GM18502 (cell line): ENCODE measurements around the gene FLT3.
"Not testable (repeated sequence)": the region's sequence is repeated elsewhere in the genome, so short reads cannot be mapped to it uniquely, and the experiment has no call there.

Source experiments
- ATAC-seq: cut with Tn5 transposase; IDR thresholded peaks from one replicate; pipeline ENCODE4 v1.9.1; 2021; ENCODE audit warnings: mild to moderate bottlenecking; ENCODE audit not compliant: unreplicated experiment, poor library complexity

The FLT3 gene

DNA sequence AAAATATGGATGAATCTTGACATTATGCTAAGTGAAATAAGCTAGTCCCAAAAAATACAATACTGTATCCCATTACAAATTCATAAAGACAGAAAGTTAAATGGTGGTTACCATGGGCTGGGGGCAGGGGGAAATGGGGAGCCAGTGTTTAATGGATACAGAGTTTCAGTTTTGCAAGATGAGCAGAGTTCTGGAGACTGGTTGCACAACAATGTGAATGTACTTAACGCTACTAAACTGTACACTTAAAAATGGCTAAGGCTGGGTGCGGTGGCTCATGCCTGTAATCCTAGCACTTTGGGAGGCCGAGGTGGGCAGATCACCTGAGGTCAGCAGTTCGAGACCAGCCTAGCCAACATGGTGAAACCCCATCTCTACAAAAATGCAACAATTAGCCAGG lies 1.5 kb upstream of the FLT3 start:
- ATAC-seq: not testable (repeated sequence)

DNA sequence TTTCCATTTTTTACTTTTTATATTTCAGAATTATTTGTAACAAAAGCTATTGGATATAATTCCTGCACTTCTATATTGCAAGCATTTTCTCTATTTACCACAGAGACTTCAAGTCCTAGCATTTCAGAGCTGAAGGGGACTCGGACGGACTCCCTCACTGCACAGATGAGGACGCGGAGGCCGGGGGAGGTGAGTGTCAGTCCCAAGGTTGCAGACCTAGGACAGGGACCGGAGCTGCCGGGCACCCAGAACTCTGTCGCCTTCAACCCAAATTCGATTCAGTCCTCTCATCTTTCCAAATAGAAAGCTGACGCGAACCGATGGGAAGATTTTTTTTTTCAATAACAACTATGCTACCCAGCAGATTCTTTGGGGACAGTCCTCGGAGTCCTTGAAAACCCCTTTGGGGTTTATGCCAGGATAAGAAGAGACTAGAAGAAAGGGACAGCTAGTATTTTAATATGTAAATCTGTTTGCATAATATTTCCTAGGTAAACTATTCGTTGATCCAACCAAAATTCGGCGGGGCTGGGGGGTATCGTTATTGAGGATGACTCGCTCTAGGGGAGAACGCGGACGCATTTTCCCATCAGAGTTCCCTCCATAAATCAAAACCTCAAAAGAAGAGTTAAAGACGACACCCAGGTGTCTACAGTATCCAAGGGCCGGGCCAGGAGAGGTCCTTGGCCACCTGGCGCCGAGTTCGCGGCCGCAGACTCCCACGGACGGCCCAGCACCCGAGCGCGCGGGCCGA lies 803 bp downstream of the FLT3 start:
- ATAC-seq: no peak

DNA sequence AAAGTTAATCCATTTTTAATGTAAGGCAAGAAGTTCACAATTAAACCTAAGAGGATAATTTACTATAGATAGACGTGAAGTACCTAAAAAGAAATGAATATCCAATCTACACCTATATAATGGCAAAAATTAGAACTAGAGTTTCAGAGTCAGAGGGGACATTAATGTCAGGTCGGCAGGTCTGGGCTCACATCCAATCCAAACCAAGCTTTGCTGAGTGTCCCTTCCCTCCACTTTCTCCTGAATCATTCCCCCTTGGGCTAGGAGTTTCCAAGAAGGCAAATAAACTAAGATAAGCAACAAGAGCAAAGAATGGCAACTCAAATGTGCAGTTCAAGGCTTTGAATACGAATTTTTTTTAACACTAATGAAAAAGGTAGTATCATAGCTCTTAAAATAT lies 2.9 kb downstream of the FLT3 start:
- no peak for ATAC-seq

DNA sequence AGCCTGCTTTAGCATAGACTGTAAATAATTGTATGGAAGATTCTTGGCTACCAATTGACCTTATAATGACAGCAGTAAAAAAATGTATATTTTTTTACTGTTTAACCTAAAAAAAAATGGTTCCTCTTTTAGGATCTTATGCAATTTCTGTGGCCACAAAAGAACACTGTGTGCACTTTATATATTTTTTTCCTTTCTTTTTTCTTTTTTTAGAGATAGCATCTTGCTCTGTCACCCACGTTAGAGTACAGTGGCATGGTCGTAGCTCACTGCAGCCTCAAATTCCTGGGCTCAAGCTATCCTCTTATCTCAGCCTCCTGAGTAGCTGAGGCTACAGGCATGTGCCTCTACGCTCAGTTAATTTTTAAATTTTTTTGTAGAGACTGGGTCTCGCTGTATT lies 6.1 kb downstream of the FLT3 start:
- no peak for ATAC-seq

DNA sequence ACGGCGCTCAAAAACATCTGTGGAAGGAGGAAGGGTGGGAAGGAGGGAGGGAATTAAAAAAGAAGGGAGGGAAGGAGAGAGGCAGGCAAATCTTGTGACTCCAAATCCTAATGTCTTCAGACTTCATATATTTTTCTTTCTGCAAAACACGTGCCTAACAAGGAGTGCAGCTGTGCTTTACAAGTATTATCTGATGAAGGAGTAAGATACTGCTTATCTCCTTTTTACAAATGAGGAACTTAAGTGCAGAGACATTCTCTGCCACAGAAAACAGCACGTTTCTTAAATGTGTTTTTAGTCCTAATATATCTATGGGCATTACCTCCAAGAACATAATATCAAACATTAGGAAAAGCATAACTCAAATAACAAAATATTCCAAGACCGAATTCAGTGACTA lies 6.5 kb downstream of the FLT3 start:
- no peak for ATAC-seq

DNA sequence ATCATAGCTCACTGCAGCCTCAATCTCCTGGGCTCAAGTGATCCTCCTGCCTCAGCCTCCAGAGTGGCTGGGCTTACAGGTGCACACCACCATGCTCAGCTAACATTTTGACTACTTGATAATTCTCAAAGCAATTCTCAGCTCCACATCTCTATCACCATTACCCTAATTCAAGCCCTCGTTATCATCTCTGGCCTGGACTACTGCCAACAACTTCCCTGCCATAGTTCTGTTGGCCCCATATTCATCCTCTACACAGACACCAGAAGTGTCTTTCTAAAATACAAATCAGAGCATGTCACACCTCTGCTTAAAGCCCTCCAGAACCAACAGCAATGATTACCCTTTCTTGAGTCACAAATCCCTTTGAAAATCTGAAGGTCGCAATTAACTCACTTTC lies 7.9 kb downstream of the FLT3 start:
- no peak for ATAC-seq

DNA sequence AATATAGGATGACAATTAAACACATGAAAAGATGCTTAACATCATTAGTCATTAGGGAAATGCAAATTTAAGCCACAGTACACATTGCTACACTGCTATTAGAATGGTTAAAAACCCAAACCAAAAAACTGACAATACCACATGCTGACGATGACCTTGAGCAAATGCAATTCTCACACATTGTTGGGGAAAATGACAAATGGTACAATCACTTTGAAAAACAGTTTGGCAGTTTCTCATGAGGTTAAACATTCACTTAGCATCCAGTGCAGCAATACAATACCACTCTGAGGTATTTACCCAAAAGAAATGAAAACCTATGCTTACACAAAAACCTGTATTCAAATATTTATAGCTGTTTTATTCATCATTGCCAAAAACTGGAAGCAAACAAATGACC lies 11.3 kb downstream of the FLT3 start:
- no peak for ATAC-seq

DNA sequence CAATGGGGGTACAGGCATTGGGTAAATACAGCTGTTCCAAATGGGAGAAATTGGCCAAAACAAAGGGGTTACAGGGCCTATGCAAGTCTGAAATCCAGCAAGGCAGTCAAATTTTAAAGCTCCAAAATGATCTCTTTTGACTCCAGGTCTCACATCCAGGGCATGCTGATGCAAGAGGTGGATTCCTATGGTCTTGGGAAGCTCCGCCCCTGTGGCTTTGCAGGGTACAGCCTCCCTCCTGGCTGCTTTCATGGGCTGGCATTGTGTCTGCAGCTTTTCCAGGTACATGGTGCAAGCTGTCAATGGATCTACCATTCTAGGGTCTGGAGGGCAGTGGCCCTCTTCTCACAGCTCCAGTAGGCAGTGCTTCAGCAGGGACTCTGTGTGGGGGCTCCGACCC lies 22.6 kb downstream of the FLT3 start:
- not testable (repeated sequence) for ATAC-seq

DNA sequence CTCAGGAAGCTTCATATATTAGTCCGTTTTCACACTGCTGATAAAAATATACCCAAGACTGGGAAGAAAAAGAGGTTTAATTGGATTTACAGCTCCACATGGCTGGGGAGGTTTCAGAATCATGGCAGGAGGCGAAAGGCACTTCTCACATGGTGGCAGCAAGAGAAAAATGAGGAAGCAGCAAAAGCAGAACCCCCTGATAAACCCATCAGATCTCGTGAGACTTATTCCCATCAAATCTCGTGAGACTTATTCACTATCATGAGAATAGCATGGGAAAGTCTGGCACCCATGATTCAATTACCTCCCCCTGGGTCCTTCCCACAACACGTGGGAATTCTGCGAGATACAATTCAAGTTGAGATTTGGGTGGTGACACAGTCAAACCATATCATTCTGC lies 23.1 kb downstream of the FLT3 start:
- ATAC-seq: no peak

DNA sequence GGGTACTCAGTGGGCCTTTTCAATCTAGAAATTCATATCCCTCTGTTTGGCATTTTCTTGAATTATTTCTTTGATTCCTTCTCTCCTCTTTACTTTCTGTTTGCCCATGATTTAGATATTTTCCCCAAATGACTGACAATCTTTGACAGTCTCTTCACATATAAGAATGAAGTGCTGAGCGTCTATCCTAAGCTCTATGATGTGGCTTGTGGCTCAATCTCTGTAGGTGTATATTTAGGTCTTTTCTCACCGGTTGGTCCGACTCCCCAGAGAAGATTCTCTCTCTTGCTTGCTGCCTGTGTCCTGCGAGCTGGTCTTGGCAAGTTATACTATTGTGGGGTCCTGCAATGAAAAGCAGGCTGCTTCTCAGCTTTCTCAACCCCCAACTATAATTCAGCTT lies 29.0 kb downstream of the FLT3 start:
- no peak for ATAC-seq

DNA sequence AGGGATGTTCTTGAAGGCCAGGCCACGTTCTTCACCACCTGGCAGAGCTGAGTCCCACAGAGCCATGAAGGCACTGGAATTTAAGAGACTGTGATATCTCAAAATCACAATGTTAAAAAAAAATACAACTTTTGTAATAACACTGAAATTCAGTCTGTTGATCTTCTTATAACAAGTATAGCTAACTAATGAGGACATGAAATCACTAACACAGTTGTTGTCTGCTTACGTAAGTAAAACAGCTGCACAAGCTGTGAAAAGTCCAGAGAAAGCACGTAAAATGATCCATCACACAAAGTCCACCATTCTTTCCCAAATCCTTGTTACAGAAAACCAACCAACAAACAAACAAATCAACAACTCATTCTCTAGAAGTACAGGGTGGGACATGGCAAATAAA lies 32.9 kb downstream of the FLT3 start:
- ATAC-seq: no peak

DNA sequence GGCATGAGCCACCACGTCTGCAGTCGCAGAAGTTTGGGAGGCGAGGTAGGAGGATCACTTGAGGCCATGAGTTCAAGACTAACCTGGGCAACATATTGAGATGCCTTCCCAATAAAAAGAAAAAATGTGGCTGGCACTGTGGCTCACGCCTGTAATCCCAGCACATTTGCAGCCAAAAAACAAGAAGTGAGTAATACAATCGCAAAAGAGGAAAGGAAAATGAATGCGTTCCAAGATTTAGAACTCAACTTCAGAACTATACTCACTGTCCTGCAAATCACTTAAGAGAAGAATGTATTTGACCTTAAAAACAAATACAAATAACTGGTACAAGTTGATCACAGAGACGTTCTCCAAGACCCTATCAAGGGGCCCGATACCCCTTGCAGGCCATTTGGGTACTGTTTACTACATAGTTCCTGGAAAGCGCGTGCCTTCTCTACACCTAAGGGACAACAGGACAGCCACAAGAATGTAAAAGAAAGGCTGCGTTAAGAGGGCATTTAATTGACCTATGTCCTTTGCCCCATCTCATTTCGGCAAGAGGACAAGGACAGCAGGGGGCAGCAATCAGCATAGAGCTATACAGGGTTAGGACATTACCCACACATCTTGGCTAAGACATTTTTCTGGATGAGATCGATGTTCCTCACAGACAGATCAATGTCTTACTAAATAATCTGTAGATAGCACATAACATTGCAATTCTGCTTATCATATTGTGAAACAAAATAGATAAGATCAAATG lies 41.3 kb downstream of the FLT3 start:
- no peak for ATAC-seq

DNA sequence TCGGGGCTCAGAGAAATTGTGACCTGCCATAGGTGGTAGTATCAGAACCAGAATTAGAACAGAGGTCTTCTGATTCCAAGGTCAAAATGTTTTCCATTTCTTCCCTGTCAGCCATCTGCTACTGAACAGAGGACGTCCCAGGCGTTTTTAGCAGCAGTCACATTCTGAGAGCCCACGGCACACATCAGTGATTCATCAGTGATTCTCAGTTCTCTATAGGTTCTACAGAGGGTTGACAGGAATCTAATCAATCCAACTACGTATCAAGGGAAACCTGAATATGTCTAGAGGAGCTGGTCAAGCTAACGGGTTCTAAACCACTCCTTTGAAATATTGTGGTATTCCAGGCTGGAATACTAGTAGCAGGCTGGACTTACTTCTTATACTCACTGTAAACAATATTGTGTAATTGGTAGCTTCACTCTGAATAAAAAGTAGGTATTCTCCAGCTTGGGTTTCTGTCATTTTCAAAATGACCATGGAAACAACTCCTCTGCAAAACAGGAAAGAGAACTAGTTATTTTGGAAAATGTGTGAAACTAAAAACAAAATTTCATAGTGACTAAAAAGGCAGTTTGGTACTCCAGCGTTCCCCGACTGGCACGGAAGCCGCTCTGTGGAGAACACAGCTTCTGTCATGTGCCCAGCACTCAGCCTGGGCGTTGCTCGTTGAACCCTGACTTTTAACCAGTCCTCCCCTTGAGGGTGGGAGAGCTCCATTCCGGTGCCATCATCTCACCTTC lies 43.2 kb downstream of the FLT3 start:
- ATAC-seq: peak; percentile 82

DNA sequence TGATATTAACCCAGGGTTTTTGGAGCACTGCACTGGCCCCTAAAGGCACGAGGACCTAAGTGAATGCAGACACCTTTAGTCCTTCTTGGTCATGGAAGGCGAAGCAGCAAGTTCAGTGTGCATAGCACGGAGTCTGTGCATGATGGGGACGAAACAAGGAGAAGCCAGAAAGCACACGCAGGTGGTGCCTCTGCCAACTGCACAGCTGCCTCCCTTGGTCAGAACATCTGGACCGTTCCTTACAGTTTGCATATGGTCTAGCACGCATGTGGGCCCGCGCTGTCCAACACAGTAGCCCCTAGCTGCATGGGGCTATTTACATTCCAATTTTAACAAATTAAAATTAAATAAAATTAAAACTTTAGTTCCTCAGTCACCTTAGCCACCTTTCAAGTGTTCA lies 44.0 kb downstream of the FLT3 start:
- ATAC-seq: peak; percentile 33

DNA sequence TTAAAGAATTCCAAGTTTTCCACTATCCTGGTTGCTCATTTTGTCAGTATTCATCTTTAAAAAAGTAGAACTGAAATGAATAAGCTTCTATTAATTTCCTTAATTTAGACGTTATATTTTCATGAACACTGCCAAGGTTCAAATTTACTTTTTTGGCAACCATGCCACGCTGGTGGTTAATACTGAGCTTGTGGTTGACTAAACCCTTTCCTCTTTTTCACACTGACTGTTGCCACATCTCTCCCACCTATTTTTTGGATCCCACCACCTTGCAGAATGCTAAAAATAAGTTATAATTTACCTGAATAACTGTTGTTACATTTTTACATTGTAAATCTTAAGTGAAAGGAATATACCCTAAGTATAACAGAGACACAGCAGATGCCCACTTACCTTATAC lies 45.0 kb downstream of the FLT3 start:
- no peak for ATAC-seq

DNA sequence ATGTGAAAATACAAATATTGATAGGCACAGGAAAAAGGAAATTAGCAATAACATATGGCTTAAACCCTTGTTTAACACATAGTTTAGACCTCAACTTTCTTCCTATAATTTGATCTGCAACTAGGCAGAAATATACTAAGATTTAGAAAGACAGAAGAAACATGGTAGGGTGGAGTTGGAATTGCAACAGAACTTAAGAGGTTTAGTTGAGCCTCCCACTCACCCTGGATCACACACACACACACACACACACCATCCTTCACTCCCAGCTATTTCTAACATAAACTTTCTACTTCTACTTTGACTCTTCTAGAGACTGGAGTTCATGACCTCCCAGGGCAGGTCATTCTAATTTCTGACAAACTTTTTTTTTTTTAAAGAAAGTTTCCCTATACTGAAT lies 47.4 kb downstream of the FLT3 start:
- ATAC-seq: no peak

DNA sequence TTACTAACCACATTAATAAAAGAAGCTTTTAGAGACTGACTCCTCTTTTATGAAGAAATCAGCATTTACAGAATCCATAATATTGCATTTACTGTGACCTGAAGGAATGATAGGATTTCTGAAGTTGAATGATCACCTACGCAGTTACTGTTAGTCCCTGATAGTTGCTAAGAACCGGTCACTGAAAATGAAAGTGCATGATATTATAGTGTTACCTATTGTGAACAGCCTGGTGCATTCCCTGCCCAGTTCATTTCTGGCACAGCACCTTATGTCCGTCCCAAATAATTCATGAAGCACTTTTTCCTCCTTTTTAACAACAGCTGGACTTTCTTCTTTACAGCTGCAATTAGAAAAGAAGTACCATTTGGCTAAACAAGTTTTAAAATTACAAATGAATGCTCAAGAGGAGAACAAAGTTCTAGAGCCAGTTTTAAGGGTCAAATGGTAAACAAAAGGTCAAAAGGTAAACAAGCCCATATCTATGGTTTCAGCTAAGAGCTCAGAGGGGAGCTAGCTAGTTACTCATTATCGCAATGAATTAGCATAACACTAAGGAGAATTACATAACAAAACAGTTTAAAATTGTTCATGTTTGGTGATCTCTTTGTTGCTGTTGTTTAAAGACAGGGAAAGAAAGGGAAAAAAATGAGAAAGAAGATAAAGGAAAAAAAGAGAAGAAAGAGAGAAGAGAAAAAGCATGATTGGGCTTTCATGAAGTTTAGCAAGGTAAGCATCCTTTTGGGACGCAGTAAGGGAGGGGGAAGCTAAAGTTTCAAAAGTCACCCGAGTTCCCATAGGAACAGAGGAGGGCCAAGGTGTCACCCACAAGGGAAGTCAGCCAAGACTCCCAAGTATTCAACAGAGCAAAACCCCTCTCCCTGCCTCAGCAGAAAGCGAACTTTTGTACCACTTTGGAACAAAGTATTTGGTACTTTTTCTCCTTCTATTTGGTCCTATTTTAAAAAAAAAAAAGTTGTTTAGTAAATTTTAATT lies 50.2 kb downstream of the FLT3 start:
- ATAC-seq: peak; percentile 55

DNA sequence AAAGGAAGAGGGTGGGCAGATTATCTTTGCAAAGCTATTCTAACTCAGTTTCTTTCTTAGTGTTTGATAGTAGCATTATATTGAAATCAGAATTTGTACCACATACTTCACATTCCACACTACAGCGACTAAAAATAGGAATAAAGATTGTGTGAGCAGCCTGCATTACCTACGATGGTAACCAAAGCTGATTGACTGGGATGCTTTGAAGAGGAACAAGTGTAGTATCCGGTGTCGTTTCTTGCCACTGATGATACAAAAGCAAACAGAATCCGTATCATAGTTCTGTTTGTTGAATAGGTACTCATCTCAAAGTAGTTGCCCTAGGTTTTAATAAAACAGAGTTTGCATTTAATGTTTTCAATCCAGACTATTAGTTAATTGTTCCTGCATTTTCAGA lies 51.2 kb downstream of the FLT3 start:
- ATAC-seq: no peak

DNA sequence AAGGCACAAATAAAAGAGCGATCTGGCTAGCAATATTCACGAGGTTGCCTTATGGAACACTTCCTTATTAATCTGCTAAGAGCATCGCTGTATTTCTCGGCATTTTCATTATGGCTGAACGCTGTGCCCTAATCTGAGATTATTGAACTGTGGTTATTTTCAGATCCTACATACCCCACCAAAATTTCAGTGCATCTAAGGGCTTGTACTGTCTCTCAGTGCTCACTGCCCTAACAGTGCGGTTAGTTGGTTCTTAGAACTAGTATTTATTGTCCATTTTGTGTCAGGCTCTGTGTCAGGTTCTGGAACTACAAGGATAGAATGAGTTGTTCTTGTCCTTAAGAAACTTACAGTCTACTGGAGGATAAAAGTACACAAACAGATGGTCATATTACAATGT lies 51.6 kb downstream of the FLT3 start:
- no peak for ATAC-seq

DNA sequence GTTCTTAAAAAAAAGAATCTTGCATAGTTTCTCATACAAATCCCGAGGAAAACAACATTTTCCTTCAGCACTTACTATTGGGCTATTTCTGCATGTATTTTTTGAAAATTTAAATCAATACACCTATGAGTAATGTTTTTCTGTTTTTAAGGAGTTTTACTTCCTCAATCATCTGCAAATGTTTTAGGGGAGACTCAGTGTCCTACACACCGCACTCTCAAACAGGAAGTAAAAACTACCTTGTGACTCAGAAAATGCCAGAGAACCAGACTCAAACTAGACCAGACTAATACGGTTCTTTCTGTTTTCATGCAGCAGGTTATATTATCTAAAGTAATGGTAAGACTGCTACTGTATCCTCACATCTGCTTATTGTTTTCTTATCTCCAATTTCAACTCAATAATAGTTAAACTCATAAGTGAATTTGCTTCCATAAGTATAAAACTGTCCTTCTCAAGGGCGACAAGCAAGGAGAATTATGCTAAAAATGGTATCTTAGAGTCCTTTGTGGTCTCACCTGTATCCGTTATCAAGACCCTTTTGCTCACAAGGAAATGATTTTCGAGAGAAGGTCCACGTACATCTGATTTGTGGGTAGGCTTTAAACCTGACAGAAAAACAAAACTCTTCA lies 52.5 kb downstream of the FLT3 start:
- ATAC-seq: peak; percentile 91
